WTC11 (cell line): ENCODE measurements around the gene EPN1.

Experiments
- CBFB ChIP-seq: sonication (generic); formaldehyde crosslinking; IDR thresholded peaks from 2 replicates; pipeline ENCODE4 v1.8.1; 2022; ENCODE audit warnings: mild to moderate bottlenecking, low read depth, missing genetic modification reagents
- CTCF ChIP-seq: fragments of 200-600 bp; IDR thresholded peaks from 2 replicates; pipeline ENCODE4 v1.8.0; 2022; ENCODE audit warnings: antibody characterized with exemption
- ESRRA ChIP-seq: sonication (generic); formaldehyde crosslinking; IDR thresholded peaks from 2 replicates; pipeline ENCODE4 v1.8.1; 2022; ENCODE audit warnings: mild to moderate bottlenecking, missing genetic modification reagents, borderline replicate concordance
- FOXP1 ChIP-seq: sonication (generic); formaldehyde crosslinking; IDR thresholded peaks from 2 replicates; pipeline ENCODE4 v1.8.0; 2022; ENCODE audit warnings: missing genetic modification reagents, mild to moderate bottlenecking, moderate library complexity, borderline replicate concordance
- JUN ChIP-seq: sonication (generic); formaldehyde crosslinking; IDR thresholded peaks from 2 replicates; pipeline ENCODE4 v1.8.0; 2023; ENCODE audit warnings: mild to moderate bottlenecking, missing genetic modification reagents
- MAX ChIP-seq: sonication (generic); formaldehyde crosslinking; IDR thresholded peaks from 2 replicates; pipeline ENCODE4 v1.8.0; 2022; ENCODE audit warnings: mild to moderate bottlenecking, missing genetic modification reagents
- NR2C2 ChIP-seq: sonication (generic); formaldehyde crosslinking; IDR thresholded peaks from 2 replicates; pipeline ENCODE4 v1.8.0; 2022; ENCODE audit warnings: mild to moderate bottlenecking, missing genetic modification reagents
- TCF7 ChIP-seq: sonication (generic); formaldehyde crosslinking; IDR thresholded peaks from 2 replicates; pipeline ENCODE4 v1.8.0; 2022; ENCODE audit warnings: mild to moderate bottlenecking, low read depth, missing genetic modification reagents, moderate library complexity
- ZNF121 ChIP-seq: sonication (generic); formaldehyde crosslinking; IDR thresholded peaks from 2 replicates; pipeline ENCODE4 v1.8.0; 2023; ENCODE audit warnings: missing genetic modification reagents
- ZSCAN18 ChIP-seq: fragments of 250-450 bp; sonication (Bioruptor Pico); IDR thresholded peaks from 2 replicates; pipeline ENCODE4 v2.1.2; 2022; ENCODE audit warnings: mild to moderate bottlenecking, moderate library complexity

- TF ChIP-seq TCF7 (CRISPR knock-in tag), result no peak
- TF ChIP-seq ESRRA (CRISPR knock-in tag), result no peak
- TF ChIP-seq MAX (CRISPR knock-in tag), result no peak
- TF ChIP-seq CTCF, result no peak
- no peak for TF ChIP-seq FOXP1
- TF ChIP-seq NR2C2 (CRISPR knock-in tag), result no peak
- no peak for TF ChIP-seq CBFB
- TF ChIP-seq JUN (CRISPR knock-in tag), result no peak
- no peak for TF ChIP-seq ZNF121 (CRISPR knock-in tag)
- no peak for TF ChIP-seq ZSCAN18 (CRISPR knock-in tag)
Observed at GRCh38 chr19:55669418-55670279, 5.4 kb upstream of the EPN1 start.
